GM19438 (cell line): ENCODE results near the gene P2RX1.

ENCODE experiments used
- ATAC-seq: cut with Tn5 transposase; IDR thresholded peaks from one replicate; pipeline ENCODE4 v1.9.1; 2021; ENCODE audit warnings: low read depth; ENCODE audit not compliant: unreplicated experiment

Gene P2RX1

DNA sequence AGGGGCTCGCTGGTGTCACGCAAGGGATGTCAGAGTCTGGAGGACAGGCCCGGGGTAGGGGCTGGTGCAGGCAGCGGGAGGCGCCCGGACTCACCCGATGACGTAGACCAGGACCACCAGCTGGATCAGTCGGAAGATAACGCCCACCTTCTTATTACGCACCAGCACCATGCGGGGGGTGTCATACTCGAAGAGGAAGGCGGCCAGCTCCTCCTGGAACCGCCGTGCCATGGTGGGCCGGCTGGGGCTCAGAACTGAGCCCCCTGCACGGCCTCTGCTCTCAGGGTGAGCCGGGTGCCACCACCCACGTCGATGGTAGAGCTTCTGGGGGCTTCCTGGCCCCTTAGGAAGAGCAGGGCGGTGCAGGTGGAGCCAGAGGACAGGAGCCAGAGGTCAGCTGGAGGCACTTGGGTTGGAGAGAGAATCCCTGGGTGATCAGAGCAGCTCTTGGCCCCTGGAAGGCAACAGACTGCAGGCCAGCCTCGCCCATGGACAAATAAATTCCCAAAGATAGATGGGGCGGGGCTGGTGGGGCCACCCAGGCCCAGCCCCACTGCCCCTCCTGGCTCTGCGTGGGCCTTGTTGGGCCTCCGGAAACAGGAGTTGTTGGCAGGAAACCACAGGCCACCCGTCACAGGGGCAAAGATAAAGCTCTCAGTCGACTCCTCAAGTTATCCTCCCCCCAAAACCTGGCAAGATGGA, at the start of gene P2RX1:
Gene P2RX1, minus strand, starts transcription at position 471 of the 702 bp plus-strand sequence. Its CDS starts 240 bp downstream, at position 231.
- ATAC-seq = no peak

DNA sequence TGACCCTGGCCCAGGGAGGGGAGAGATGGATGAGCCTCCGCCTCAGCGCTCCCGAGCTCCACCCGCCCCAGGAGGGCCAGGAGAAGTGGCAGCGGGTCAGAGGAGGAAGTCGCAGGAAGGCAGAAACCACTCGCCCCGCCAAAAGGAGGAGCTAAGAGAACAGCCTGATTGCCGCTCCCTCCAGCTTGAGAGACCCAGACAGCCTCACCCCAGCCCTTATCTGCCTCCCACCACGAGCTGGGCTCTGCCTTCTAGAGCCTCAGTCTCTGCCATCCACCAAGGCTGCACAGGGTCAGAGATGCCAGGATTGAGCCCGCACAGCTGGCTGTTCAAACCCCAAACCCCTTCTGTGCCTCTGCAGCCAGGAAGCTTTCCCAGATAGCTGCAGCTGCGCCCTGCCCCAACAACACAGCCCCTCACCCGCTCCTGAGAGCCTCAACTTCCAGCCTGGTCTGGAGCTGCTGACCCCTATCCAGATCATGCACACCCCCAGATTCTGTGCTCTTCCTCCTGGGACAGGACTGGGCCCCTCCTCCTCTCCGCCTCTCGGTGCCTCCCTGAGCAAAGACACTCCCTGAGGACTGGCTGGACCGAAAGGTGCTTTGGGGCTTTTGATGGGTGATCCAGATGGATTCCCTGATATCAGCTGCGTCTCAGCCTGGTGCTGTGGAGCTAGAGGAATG, 49.0 kb upstream of the P2RX1 start:
- ATAC-seq = peak; percentile 38

DNA sequence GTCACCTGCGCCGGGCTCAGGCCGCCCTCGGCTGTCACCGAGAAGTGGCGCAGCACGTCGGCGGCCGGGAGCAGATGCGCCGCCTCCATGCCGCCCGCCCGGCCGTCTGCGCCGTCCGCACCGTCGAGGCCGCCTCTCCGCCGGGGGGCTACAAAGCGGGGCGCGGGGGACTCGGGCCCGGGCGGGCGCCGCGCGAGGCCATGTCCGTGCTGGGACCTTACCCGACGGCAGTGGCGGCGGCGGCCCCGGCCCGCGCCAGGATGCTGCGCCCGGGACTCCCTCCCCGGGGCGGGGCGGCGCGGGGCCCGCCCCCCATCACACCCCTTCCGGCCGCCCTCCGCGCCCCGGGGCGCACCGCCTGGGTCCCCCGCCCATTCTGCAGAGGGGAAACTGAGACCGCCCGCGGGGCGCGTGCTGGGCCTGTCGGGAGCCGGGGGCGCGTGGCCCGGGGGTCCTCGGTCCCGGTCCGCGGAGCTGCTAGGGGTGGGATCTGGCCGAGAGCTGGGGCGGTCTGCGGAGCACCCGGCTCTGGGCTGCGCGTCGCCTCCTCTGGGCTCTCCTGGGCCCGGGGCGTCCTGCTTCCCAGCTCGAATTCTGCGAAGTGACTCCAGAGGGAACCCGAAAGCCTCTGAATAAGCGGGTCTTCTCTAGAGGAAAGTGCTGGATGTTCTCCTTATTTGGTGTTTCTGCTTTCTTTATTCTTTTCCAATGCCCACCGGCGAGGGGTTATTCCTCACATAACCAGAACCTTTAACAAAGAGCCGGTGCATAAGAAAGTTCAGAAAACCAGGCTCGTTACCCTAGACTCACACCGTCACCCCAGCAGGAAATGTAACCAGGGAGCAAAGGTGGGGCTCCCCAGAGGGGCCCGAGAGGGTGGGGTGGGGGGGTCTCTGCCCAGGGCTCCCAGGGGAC, 48.2 kb upstream of the P2RX1 start, which contains the start of gene ATP2A3:
Gene ATP2A3, minus strand, starts transcription at position 235 of the 915 bp plus-strand sequence. Its CDS starts 146 bp downstream, at position 89.
- ATAC-seq = peak; percentile 15

DNA sequence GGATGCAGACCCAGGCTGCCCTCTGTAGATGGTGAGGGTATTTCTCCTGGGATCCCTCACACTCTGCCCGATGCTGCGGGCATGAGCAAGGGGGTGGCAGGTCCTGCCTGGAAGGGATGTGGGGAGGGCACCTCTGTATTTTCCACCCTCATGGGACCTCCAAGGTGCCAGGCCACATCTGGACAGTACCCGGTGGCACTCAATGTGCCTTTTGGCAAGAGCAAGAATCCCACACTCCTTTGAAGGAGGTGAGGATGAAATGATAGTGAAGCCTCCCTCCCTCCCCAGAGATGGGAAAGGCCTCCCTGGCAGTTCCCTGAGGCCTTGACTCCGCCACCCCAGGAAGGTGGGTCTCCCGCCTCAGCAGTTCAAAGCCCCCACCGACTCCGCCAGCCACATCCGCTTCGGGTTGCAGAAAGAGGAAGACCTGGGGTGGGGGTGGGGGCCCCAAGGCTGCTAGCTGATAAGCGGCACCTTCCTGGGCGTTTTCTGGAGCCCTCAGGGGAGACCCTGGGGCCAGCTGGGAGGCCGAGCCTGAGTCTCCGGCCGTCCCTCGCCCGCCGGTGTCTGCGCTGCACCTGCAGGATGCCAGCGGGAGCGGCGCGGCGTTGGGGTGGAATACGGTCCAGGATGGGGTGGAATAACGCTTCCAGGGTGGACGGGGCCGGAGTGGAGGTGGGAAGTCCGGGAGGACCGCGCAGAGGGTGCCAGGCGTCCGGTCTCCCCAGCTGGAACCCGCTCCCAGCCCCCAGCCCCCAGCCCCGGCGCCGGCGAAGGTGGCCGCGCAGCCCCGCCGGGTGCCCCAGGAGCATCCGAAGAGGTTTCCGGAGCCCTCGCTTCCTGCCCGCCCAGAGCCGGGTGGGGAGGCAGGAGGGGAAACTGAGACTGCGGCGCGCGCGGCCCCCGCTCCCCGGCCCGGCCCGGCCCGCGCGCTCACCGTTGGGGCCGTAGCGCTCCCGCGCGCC, 47.3 kb upstream of the P2RX1 start:
- ATAC-seq = no peak

GRCh38 chr17:3962965-3963236, 46.6 kb upstream of the P2RX1 start:
- ATAC-seq = no peak

- ATAC-seq = no peak
These were observed 46.1 kb upstream of the P2RX1 start for GRCh38 chr17:3962217-3962964.

DNA sequence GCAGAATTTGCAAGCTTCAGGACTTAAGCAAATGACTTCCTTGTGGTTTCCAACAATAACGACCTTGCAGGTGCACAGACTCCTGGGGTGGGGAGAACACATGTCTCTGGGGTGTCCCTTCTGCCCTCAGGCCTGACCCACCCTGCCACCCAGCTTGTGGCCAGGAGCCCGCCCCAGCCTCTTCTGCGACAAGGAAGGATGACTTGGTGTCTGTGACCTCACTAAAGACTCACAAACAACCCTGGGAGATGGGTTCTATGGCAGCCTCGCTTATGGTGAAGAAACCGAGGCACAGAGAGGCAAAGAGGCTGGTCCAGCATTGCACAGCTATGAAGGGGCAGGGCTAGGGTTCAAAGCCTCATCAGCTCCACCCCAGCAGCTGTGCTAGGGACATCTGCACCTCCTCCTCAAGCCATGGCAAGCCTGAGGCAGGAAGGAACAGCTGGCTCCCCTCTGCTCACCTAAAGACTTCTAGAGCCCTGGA, 45.3 kb upstream of the P2RX1 start:
- no peak for ATAC-seq

DNA sequence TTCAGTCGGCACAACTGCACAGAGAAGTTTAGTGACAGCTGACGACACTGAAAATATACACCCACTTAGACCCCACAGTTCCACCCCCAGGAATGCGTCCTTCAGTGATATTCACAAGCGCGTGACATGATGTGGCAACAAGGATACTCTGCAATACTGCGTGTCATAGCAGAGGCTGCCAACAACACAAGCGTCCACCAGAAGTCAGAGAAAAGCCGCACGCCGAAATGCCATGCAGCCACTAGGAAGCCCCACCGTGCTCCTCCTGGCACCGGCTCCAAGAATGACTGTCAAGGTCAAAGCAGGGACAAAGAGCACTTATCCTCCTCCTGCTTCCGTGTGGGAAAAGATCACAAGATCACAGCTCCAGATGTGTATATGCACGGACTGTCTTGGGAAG, 44.5 kb upstream of the P2RX1 start:
- ATAC-seq = no peak

DNA sequence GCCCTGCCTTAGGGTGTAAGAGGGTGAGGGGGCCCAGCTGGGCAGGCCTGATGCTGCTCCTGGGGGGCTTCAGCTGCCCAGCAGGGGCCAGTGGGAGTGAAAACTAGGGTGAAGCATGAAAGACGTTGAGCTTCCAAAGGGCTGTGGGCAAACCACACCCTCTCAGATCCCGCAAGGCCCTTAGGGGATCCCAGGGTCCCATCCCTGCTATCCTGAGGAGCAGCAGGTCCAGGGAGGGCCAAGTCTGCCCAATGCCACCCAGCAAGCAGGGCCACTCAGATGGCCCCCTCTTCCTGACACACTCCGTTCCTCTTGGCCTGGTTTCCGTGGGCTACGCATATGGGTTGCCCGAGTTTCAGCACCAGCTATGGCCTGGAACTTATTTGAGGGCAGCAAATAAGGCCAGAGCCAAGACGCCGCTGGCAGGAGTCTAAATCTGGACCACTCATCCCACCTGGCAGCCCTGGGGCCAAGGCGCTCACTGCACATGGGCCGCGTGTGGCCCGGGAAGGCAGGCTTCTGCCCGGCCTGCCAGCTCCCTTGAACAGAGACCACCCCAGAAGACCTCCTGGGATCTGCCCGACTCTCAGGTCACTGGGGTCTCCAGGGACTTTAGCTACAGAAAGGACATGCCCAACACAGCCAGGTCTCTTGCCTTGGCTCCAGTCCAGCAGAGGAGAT, 43.8 kb upstream of the P2RX1 start:
- no peak for ATAC-seq

DNA sequence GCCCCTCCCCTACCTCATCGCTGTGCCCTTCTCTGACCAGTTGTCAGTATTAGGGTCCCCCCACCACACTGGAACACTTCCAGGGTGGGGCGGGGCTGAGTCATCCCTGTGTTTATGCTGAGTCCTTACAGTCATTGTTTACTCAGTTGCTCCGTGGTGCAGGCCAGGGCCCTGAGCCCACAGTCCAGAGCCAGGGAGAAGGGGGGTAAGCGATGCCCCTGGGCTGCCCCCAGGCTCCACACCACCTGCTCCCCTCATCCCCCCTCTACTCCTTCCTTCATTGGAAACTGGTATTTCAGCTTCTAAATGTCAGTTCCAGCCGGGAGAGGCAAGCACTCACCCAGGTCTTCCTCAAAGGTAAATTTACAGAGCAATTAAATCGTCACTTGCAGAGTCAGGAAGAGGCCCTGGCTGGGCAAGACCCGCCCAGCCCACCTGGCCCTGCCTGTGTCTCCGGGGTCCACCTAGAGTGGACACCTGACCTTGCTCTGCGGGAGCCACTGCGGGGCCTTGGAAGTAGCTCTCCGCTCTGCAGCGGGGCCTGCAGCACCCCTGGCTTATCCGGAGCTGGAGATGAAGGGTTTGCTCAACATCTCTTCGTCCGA, 43.1 kb upstream of the P2RX1 start:
- no peak for ATAC-seq

DNA sequence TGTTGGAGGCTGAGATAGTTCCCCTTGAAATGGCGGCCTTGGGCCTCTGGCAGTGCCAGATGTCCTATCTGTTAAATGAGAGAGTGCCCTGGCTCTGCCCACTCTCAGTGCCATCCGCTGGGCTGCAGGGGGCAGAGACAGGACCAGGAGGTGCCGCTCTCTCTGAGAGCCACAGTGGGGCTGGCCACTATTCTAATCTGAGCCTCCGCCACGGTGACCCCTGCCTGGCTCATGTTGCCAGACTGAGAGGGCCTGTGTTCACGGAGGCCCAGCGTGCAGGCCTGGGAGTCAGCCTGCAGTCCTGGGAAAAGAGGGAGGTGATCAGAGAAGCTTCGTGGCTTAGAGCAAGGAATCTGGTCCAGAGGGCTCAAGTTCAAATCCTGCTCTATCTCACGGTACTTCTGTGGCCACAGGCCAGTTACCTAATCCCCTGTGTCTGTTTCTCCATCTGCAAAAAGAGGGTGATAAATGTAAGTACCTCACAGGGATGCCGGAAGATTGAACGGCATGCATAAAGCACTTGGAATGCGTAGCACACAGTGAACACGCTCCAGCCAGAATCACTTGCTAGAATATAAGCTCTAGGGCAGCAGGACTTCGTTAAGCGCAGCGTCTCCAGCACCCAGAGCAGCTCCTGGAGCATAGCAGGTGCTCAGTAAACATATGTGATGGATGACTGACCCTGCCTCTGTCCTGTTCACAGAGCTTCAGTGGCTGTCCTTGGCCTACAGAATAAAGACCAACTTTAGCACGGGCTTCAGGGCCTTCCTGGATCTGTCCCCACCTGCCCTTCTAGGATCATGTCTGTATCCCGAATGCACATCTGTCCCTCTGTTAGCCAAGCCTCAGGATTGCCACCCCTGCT, 41.7 kb upstream of the P2RX1 start:
- no peak for ATAC-seq

GRCh38 chr17:3956983-3957382, 40.7 kb upstream of the P2RX1 start:
- ATAC-seq = no peak

DNA sequence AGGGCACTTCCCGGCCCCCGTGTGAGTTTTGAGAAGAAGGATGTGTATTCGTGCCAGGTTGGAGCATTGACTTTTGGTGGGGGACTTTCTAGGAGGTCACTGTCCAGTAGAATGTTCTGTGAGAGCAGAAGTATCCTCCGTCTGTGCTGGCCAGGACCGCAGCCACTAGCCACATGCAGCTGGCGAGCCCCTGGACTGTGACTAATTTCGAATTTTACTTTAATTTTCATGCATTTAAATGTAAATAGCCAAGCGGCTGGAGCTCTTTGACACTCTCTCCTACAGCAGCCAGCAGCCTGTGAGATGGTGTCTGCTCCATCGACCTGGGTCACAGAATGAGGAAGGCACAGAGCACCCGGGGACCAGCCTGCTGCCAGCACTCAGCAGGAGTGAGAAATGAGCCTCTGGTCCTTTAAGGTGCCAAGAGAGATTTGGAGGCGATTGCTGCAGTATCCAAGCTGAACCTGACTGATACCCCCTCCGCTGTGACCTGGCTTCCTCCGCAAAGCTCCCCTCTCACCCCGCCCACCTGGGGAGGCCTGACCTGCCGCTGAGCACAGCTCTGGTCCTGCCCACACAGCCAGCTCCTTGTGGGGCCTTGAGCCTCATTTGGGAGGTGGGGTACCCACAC, 40.2 kb upstream of the P2RX1 start:
- ATAC-seq = no peak

DNA sequence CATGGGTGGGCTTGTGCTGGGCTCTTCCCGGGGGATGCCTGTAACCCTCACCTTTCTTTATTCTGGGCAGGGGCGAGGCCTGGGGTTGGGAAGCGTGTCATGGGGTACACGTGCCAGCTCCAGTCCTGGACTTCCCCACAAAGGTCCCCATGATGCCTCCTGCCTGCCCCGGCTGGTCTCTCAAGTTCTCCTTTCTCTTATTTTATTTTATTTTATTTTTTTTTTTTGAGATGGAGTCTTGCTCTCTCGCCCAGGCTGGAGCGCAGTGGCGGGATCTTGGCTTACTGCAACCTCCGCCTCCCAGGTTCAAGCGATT, 39.4 kb upstream of the P2RX1 start:
- ATAC-seq = no peak

DNA sequence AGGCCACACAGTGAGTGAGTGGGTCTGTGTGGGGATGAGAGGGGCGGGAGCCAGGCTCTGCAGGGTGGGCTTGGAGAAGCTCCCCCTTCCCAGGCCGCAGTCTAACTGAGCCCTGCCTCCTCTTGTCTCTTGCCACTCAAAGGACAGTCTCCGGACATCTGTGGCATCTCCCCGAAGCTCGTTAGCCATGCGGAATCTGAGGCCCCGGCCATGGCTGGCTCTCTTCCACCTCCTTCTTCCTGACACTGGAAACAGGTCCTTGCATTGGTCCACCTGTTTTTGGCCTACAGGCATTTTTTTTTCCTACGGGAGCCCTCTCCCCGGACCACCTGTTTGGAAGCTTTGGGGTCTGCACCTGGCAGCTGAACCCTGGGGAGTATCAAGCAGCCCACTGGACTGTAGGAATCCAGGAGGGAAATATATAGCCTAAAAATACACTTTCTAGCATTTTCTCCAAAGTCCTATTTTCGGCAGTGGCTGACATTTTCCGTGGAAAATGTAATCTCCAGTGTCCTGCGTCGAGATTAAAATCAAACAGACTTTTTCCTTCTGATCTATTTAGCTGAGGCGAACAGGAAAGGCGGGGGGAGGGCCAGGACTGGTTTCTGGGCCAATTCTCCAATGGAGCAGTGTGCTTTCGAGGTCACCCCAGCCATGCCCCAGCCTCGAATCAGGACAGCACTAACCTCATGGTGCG, 38.9 kb upstream of the P2RX1 start:
- no peak for ATAC-seq

- no peak for ATAC-seq
These were observed 37.8 kb upstream of the P2RX1 start for GRCh38 chr17:3954086-3954485.

GRCh38 chr17:3953542-3953941, 37.3 kb upstream of the P2RX1 start:
- ATAC-seq = no peak
